ENCODE data around the gene LRRFIP1. TPM values are rescaled to one million over a fixed set of nuclear protein-coding genes. Genes with fewer than 3 reads are reported as not detected.

LRRFIP1 gene
- total RNA-seq, 1 donor from 2014 or later, result 133 TPM

- peaks cover 35 to 66% of the 10 kb centered on the region in 2 donors for H3K4me1 ChIP-seq
- H3K9me3 ChIP-seq, result no peaks in the 10 kb centered on the region
- H3K4me3 ChIP-seq, result peak overlapping the region; percentile 78 to 86
- DNase-seq (ENCODE audit: low spot score in 2 of 2), result peak in 1 of 2 donors; percentile 75
- no peak for TF ChIP-seq CTCF (IDR thresholded peaks at IDR 0.05)
- intact Hi-C loops (cut with DNase I), result loop anchor here (2.0 to 10.0 kb wide), 3 partner anchors 22 to 192 kb away; no protein-coding TSS in a partner anchor
- H3K27me3 ChIP-seq, result no peaks in the 10 kb centered on the region
- H3K36me3 ChIP-seq, result no peaks in the 10 kb centered on the region
- peak overlapping the region; percentile 97 to 99 for H3K27ac ChIP-seq
Observed at GRCh38 chr2:237692601-237693290, 65.4 kb downstream of the LRRFIP1 start.

DNA sequence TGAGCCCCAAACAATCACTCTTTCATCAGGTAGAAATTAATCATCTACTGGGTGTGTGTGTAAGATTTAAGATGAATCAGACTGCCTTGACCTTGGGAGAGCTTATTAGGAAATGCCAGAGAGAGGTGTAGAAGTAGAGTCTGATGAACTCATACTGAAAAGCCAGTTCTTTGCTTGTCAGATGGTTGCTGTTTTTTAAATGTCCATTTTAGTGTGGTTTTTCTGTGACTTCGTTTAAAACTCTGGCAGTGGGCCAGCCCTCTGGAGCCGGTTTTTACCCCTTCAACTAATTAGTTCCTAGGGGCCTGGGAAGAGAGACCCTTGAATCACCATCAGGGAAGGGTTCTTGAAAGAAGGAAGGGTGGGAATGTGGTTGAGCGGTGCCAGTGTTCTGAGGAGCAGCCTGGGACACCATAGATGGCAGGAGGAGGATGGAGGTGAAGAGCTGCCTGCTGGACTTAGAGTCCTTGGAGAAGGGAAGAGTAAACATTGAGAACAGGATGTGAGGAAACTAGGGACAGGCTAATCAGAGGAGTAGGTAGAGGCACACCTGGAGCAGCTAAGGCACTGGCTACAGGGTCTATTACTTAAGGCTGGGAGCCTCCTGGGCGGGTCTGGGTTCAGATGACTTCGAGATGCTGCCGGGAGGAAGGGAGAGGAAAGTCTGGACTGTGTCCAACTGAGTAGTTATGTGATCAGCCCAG lies 66.1 kb downstream of the LRRFIP1 start:
- no peaks in the 10 kb centered on the region for H3K36me3 ChIP-seq
- peaks cover 33 to 67% of the 10 kb centered on the region in 2 donors for H3K4me1 ChIP-seq
- H3K4me3 ChIP-seq, result peak overlapping the region; percentile 78 to 86
- peak in 1 of 2 donors; percentile 68 for DNase-seq (ENCODE audit: low spot score in 2 of 2)
- no peaks in the 10 kb centered on the region for H3K9me3 ChIP-seq
- peak overlapping the region; percentile 97 to 99 for H3K27ac ChIP-seq
- no peak for TF ChIP-seq CTCF (IDR thresholded peaks at IDR 0.05)
- intact Hi-C loops (cut with DNase I), result loop anchor here (2.0 to 10.0 kb wide), 3 partner anchors 21 to 191 kb away; no protein-coding TSS in a partner anchor
- no peaks in the 10 kb centered on the region for H3K27me3 ChIP-seq

- peaks cover 25 to 67% of the 10 kb centered on the region in 2 donors for H3K4me1 ChIP-seq
- TF ChIP-seq CTCF (IDR thresholded peaks at IDR 0.05), result no peak
- no peaks in the 10 kb centered on the region for H3K36me3 ChIP-seq
- H3K4me3 ChIP-seq, result peak overlapping the region; percentile 78 to 86
- H3K27me3 ChIP-seq, result no peaks in the 10 kb centered on the region
- intact Hi-C loops (cut with DNase I), result loop anchor here (2.0 to 10.0 kb wide), 4 partner anchors 50 to 190 kb away; no protein-coding TSS in a partner anchor
- DNase-seq (ENCODE audit: low spot score in 2 of 2), result peak in 1 of 2 donors; percentile 72
- H3K27ac ChIP-seq, result peak overlapping the region; percentile 97 to 99
- no peaks in the 10 kb centered on the region for H3K9me3 ChIP-seq
Observed at GRCh38 chr2:237694415-237695194, 67.2 kb downstream of the LRRFIP1 start.

DNA sequence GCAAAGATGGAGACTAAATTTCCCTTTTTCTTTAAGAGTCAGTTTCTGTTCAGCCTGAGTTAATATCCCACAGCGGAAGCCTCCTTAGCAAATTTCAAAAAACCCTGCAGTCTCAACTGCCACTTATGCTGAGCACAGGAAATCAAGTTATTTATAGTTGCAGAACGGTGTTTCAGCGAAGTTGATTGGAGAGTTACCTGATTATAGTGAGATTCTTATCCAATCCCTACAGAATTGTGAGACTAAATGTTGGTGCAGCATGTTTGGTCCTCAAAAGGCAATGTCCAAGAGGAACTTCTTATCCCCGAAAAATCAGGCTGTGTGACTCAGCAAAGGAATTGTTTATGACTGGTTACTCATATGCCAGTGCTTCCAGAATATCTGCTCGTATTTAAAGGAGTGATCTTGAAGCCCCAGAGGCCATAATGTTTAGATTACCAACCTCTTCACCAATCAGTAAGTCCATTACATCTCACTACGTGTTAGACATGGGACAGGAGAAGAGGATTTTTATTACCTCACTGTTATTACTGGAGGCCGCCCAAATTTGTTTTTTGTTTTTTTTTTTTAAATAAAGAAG lies 67.9 kb downstream of the LRRFIP1 start:
- peak in 1 of 2 donors; percentile 73 for DNase-seq (ENCODE audit: low spot score in 2 of 2)
- TF ChIP-seq CTCF (IDR thresholded peaks at IDR 0.05), result no peak
- Histone ChIP-seq H3K27ac (peak overlapping the region; percentile 97 to 99), H3K36me3 (no peaks in the 10 kb centered on the region), H3K27me3 (no peaks in the 10 kb centered on the region), H3K9me3 (no peaks in the 10 kb centered on the region), H3K4me3 (peak overlapping the region; percentile 78 to 86), H3K4me1 (peaks cover 26 to 70% of the 10 kb centered on the region in 2 donors)
- intact Hi-C loops (cut with DNase I), result loop anchor here (2.0 to 10.0 kb wide), 3 partner anchors 50 to 190 kb away; no protein-coding TSS in a partner anchor

DNA sequence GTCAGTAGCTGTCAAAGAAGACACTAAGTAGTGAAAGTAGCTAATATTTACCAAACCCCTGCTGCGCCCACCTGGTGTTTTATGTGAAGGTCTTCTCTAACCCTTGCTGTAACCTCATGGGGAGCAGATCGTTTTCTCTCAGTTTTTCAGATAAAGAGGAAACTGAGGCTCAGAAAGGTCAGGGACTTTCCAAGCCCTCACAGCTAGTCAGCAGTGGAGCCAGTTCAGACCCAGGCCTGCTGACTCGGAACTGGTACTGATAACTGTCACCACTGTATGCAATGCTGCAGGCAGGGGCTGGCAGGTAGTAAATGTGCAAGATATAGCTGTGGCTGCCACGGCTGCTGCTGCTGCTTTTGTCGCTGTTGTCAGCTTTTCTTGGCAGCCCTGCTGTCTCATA lies 69.1 kb downstream of the LRRFIP1 start:
- H3K4me1 ChIP-seq, result peaks cover 32 to 75% of the 10 kb centered on the region in 2 donors
- peak overlapping the region; percentile 97 to 99 for H3K27ac ChIP-seq
- H3K4me3 ChIP-seq, result peak overlapping the region in 1 of 2 donors; percentile 78
- peak in 1 of 2 donors; percentile 62 for DNase-seq (ENCODE audit: low spot score in 2 of 2)
- H3K36me3 ChIP-seq, result no peaks in the 10 kb centered on the region
- intact Hi-C loops (cut with DNase I), result loop anchor here (10.0 kb wide), 1 partner anchor 188 kb away; no protein-coding TSS in a partner anchor
- H3K27me3 ChIP-seq, result no peaks in the 10 kb centered on the region
- TF ChIP-seq CTCF (IDR thresholded peaks at IDR 0.05), result no peak
- no peaks in the 10 kb centered on the region for H3K9me3 ChIP-seq

Measured in ascending aorta (tissue), 2 donors.